Panc1 (cell line): Measurements from ENCODE around the gene CFAP299. TPM values are rescaled to one million over a fixed set of nuclear protein-coding genes. Genes with fewer than 3 reads are reported as not detected.

ENCODE experiments used
- ATAC-seq: fragments of 200-7000 bp; cut with Tn5 transposase; 2 replicates; pipeline ENCODE4 v1.9.1; 2020; ENCODE audit warnings: mild to moderate bottlenecking, moderate library complexity
- BruUV-seq: library from RNA; stranded (reverse); fragments of 400-500 nt; replicated peaks from 2 replicates; lab custom pipeline; 2021; lab: Mats Ljungman, UMichigan
- CTCF ChIA-PET: fragments of 300-600 bp; sonication (Branson Sonifier 250); formaldehyde crosslinking; loops from one replicate; lab custom pipeline; 2022; ENCODE audit warnings: antibody characterized with exemption; lab: Charles Lee
- POLR2A ChIA-PET: fragments of 300-600 bp; sonication (Branson Sonifier 250); formaldehyde crosslinking; loops from one replicate; lab custom pipeline; 2022; ENCODE audit warnings: antibody characterized with exemption; lab: Charles Lee
- DNase-seq: peaks from one replicate; pipeline ENCODE4 v3.0.0-alpha.2; 2010; ENCODE audit warnings: low read depth, low spot score
- H3K27ac ChIP-seq: 2 replicates; pipeline ENCODE4 v1.5.1; 2011; ENCODE audit warnings: mild to moderate bottlenecking, low read length, inconsistent platforms
- H3K27me3 ChIP-seq: fragments of 200-500 bp; sonication (Bioruptor generic); 2 replicates; pipeline ENCODE4 v1.6.0; 2014; ENCODE audit warnings: low read length, inconsistent platforms; ENCODE audit not compliant: control insufficient read depth, insufficient read depth
- H3K36me3 ChIP-seq: fragments of 200-500 bp; sonication (Bioruptor generic); 2 replicates; pipeline ENCODE4 v1.5.1; 2014; ENCODE audit warnings: inconsistent platforms, mild to moderate bottlenecking, low read length, moderate library complexity; ENCODE audit not compliant: control insufficient read depth, insufficient read depth
- H3K4me1 ChIP-seq: 2 replicates; pipeline ENCODE4 v1.5.1; 2011; ENCODE audit warnings: inconsistent platforms, mild to moderate bottlenecking, low read length, moderate library complexity; ENCODE audit not compliant: control insufficient read depth, insufficient read depth
- H3K4me3 ChIP-seq, 2 experiments: 2 replicates each; pipeline ENCODE4 v1.5.1; 2011 to 2012; ENCODE audit warnings: low read depth in 2 of 2, low read length in 2 of 2, mild to moderate bottlenecking in 2 of 2, inconsistent platforms in 1 of 2, moderate library complexity in 1 of 2
- H3K9me3 ChIP-seq: fragments of 200-500 bp; sonication (Bioruptor generic); 2 replicates; pipeline ENCODE4 v1.5.1; 2014; ENCODE audit warnings: low read depth, mild to moderate bottlenecking, inconsistent platforms, low read length, moderate library complexity; ENCODE audit not compliant: control insufficient read depth, insufficient read depth
- POLR2AphosphoS5 ChIP-seq: IDR thresholded peaks from 2 replicates; pipeline ENCODE4 v1.6.1; 2012; ENCODE audit warnings: mild to moderate bottlenecking, low read depth, low read length, moderate library complexity
- SIN3A ChIP-seq: IDR thresholded peaks from 2 replicates; pipeline ENCODE4 v1.6.1; 2012; ENCODE audit warnings: low read depth, mild to moderate bottlenecking, low read length, moderate library complexity, borderline replicate concordance; ENCODE audit not compliant: insufficient read depth
- TCF7L2 ChIP-seq: IDR thresholded peaks from 2 replicates; pipeline ENCODE4 v1.6.1; 2011; ENCODE audit warnings: mild to moderate bottlenecking, low read depth, low read length, inconsistent platforms
- in situ Hi-C: cut with HindIII; loops from 2 replicates; pipeline ENCODE4 v1.10.0; 2016; ENCODE audit warnings: low sequenced_read_pairs, low pct_unique_long_range_greater_than_20kb
- intact Hi-C: fragments of 100-400 bp; cut with micrococcal nuclease; formaldehyde crosslinking; loops from one replicate; pipeline ENCODE4 v1.10.0; 2022; ENCODE audit not compliant: unreplicated experiment
- total RNA-seq: library from RNA; stranded (reverse); gene quantifications from one replicate; pipeline ENCODE4 v1.2.1, GENCODE V29; 2021; ENCODE audit not compliant: unreplicated experiment
- TF ChIP-seq, protein P1 (sequence below): fragments of 450-650 bp; IDR thresholded peaks from 2 replicates; pipeline ENCODE4 v1.5.1; 2017; ENCODE audit warnings: mild to moderate bottlenecking
- TF ChIP-seq, protein P2 (sequence below), 2 experiments: IDR thresholded peaks; 2 replicates each; pipeline ENCODE4 v1.6.1; 2011 to 2012; ENCODE audit warnings: low read depth in 2 of 2, control low read depth in 1 of 2, low read length in 1 of 2, mild to moderate bottlenecking in 1 of 2, moderate library complexity in 1 of 2; ENCODE audit not compliant: insufficient read depth in 1 of 2

Gene CFAP299
- total RNA-seq, 1 experiment from 2014 or later, result not detected

DNA sequence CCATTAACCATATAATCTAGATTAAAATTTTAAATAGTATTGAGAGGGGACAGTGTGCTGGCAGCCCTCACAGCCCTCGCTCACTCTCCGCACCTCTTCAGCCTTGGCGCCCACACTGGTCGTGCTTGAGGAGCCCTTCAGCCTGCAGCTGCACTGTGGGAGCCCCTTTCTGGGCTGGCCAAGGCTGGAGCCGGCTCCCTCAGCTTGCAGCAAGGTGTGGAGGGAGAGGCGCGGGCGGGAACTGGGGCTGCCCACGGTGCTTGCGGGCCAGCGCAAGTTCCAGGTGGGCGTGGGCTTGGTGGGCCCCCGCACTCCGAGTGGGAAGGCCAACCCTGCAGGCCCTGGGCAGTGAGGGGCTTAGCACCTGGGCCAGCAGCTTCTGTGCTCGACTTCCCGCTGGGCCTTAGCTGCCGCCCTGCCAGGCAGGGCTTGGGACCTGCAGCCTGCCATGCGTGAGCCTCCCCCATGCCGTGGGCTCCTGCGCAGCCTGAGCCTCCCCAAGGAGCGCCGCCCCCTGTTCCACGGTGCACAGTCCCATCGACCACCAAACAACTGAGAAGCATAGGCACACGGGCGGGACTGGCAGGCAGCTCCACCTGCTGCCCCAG, 32.8 kb upstream of the CFAP299 start:
- Histone ChIP-seq H3K36me3 (no peaks in the 10 kb centered on the region), H3K4me3 (no peak overlapping the region), H3K27me3 (no peaks in the 10 kb centered on the region), H3K4me1 (no peaks in the 10 kb centered on the region; the same call in 1 of the 2 replicates), H3K9me3 (no peaks in the 10 kb centered on the region), H3K27ac (no peak overlapping the region)
- BruUV-seq, result no TSS peak
- no peak for DNase-seq
- CTCF ChIA-PET, result no interaction called here
- POLR2A ChIA-PET, result no interaction called here
- TF ChIP-seq, protein P1, sequence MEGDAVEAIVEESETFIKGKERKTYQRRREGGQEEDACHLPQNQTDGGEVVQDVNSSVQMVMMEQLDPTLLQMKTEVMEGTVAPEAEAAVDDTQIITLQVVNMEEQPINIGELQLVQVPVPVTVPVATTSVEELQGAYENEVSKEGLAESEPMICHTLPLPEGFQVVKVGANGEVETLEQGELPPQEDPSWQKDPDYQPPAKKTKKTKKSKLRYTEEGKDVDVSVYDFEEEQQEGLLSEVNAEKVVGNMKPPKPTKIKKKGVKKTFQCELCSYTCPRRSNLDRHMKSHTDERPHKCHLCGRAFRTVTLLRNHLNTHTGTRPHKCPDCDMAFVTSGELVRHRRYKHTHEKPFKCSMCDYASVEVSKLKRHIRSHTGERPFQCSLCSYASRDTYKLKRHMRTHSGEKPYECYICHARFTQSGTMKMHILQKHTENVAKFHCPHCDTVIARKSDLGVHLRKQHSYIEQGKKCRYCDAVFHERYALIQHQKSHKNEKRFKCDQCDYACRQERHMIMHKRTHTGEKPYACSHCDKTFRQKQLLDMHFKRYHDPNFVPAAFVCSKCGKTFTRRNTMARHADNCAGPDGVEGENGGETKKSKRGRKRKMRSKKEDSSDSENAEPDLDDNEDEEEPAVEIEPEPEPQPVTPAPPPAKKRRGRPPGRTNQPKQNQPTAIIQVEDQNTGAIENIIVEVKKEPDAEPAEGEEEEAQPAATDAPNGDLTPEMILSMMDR, result no peak
- no peak for TF ChIP-seq SIN3A
- TF ChIP-seq, protein P2, sequence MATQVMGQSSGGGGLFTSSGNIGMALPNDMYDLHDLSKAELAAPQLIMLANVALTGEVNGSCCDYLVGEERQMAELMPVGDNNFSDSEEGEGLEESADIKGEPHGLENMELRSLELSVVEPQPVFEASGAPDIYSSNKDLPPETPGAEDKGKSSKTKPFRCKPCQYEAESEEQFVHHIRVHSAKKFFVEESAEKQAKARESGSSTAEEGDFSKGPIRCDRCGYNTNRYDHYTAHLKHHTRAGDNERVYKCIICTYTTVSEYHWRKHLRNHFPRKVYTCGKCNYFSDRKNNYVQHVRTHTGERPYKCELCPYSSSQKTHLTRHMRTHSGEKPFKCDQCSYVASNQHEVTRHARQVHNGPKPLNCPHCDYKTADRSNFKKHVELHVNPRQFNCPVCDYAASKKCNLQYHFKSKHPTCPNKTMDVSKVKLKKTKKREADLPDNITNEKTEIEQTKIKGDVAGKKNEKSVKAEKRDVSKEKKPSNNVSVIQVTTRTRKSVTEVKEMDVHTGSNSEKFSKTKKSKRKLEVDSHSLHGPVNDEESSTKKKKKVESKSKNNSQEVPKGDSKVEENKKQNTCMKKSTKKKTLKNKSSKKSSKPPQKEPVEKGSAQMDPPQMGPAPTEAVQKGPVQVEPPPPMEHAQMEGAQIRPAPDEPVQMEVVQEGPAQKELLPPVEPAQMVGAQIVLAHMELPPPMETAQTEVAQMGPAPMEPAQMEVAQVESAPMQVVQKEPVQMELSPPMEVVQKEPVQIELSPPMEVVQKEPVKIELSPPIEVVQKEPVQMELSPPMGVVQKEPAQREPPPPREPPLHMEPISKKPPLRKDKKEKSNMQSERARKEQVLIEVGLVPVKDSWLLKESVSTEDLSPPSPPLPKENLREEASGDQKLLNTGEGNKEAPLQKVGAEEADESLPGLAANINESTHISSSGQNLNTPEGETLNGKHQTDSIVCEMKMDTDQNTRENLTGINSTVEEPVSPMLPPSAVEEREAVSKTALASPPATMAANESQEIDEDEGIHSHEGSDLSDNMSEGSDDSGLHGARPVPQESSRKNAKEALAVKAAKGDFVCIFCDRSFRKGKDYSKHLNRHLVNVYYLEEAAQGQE (IDR thresholded peaks at IDR 0.05; ENCODE audit: insufficient read depth in 1 of 2, low read depth in 2 of 2, low read length in 1 of 2), result no peak
- TF ChIP-seq TCF7L2, result no peak
- TF ChIP-seq POLR2AphosphoS5, result no peak
- in situ Hi-C loops, result no loop called here
- ATAC-seq, result no peak
- intact Hi-C loops, result no loop called here

DNA sequence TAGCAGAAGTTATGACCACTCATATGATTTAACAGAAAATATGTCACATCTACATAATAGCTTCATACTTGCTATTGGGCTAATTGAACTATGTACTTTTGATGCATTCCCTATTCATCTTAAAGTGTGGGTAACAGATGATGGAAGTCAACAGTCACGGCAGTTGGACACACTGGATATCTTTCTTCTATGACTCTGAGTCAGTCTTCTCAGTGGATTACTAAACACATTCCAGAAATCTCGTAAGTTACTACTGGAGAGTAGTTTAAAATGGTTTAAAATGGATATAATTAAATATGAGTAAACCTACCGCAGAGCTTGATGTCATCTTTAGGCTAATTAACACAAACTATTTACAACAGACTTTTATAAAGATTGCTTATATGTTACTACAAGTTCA, 30.1 kb upstream of the CFAP299 start:
- H3K9me3 ChIP-seq, result no peaks in the 10 kb centered on the region
- H3K4me1 ChIP-seq, result no peaks in the 10 kb centered on the region; the same call in 1 of the 2 replicates
- POLR2A ChIA-PET, result no interaction called here
- in situ Hi-C loops (no loop called here), intact Hi-C loops (no loop called here)
- TF ChIP-seq POLR2AphosphoS5 (no peak), TCF7L2 (no peak), SIN3A (no peak)
- TF ChIP-seq, protein P1, result no peak
- TF ChIP-seq, protein P2 (IDR thresholded peaks at IDR 0.05; ENCODE audit: insufficient read depth in 1 of 2, low read depth in 2 of 2, low read length in 1 of 2), result no peak
- H3K27ac ChIP-seq, result no peak overlapping the region
- DNase-seq (no peak), ATAC-seq (no peak)
- no peaks in the 10 kb centered on the region for H3K36me3 ChIP-seq
- H3K27me3 ChIP-seq, result no peaks in the 10 kb centered on the region
- H3K4me3 ChIP-seq, result no peak overlapping the region
- CTCF ChIA-PET, result no interaction called here
- no TSS peak for BruUV-seq
